ENCODE data around the gene TULP4. TPM values are rescaled to one million over a fixed set of nuclear protein-coding genes. Genes with fewer than 3 reads are reported as not detected.

TULP4 gene
- total RNA-seq, 1 experiment from 2014 or later = 82.0 TPM

DNA sequence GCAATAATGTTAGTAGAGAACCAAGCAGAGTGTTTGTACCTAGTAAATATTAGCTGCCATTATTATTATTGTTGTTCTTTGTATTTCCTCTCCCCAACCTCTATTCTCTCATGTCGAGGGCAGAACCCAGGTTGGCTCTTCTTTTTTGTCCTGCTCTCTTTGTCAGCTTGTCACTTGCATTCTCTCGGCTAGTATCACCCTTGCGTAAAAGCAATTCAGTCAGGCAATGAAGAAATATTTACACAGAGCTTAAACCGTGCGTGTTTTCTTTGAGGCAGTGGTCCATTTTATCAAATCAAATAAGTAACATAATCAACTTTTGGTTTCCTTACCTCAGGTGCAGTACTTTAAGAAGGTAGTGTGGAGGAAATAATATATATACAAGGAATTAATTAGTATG is 83.9 kb downstream of the TULP4 start:
- POLR2A ChIA-PET (ENCODE audit: low non-redundant PET) = no interaction called here
- Histone ChIP-seq H3K4me3 (ENCODE audit: low read depth, low read length, poor library complexity, severe bottlenecking) (no peak overlapping the region), H3K36me3 (ENCODE audit: insufficient read depth, low read length, poor library complexity, severe bottlenecking) (no peaks in the 10 kb centered on the region), H3K27me3 (replicated peaks; ENCODE audit: insufficient read depth, low read depth, low read length, poor library complexity) (no peaks in the 10 kb centered on the region), H3K4me1 (ENCODE audit: insufficient read depth, low read length, poor library complexity, severe bottlenecking) (no peaks in the 10 kb centered on the region), H3K27ac (ENCODE audit: low read depth, low read length, poor library complexity, severe bottlenecking) (no peak overlapping the region), H3K9me3 (ENCODE audit: low read depth, low read length, poor library complexity, severe bottlenecking) (peaks cover 15% of the 10 kb centered on the region)
- TF ChIP-seq, protein P1, sequence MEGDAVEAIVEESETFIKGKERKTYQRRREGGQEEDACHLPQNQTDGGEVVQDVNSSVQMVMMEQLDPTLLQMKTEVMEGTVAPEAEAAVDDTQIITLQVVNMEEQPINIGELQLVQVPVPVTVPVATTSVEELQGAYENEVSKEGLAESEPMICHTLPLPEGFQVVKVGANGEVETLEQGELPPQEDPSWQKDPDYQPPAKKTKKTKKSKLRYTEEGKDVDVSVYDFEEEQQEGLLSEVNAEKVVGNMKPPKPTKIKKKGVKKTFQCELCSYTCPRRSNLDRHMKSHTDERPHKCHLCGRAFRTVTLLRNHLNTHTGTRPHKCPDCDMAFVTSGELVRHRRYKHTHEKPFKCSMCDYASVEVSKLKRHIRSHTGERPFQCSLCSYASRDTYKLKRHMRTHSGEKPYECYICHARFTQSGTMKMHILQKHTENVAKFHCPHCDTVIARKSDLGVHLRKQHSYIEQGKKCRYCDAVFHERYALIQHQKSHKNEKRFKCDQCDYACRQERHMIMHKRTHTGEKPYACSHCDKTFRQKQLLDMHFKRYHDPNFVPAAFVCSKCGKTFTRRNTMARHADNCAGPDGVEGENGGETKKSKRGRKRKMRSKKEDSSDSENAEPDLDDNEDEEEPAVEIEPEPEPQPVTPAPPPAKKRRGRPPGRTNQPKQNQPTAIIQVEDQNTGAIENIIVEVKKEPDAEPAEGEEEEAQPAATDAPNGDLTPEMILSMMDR (conservative IDR thresholded peaks at IDR 0.05; ENCODE audit: low read depth, low read length) = no peak
- TF ChIP-seq EZH2 (IDR thresholded peaks at IDR 0.05; ENCODE audit: borderline replicate concordance, low read depth, low read length, poor library complexity, severe bottlenecking) = no peak
- CTCF ChIA-PET = no interaction called here
- DNase-seq (ENCODE audit: low spot score) = no peak
- intact Hi-C loops (cut with micrococcal nuclease; ENCODE audit: unreplicated experiment) = no loop called here
- BruUV-seq (replicated peaks) = no TSS peak

DNA sequence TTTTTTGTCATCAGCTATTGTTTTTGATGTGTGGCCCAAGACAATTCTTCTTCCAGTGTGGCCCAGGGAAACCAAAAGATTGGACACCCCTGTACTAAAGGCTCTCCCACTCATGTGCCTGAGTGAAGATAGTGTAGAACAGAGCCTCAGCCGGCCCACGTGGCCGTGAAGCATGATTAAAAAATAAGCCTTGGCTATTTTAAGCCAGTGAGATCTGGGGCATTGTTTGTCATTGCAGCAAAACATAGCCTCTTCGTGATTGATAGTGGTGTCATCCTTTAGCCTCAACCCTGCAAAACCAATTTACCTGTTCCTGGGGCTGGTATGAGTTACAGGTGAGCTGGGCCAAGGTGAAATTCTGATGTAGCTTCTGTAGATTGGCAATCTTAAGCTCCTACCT is 85.3 kb downstream of the TULP4 start:
- no peaks in the 10 kb centered on the region for H3K36me3 ChIP-seq (ENCODE audit: insufficient read depth, low read length, poor library complexity, severe bottlenecking)
- H3K4me3 ChIP-seq (ENCODE audit: low read depth, low read length, poor library complexity, severe bottlenecking) = no peak overlapping the region
- BruUV-seq (replicated peaks) = no TSS peak
- CTCF ChIA-PET = no interaction called here
- POLR2A ChIA-PET (ENCODE audit: low non-redundant PET) = no interaction called here
- no peak for DNase-seq (ENCODE audit: low spot score)
- TF ChIP-seq, protein P1 (conservative IDR thresholded peaks at IDR 0.05; ENCODE audit: low read depth, low read length) = no peak
- no peak for TF ChIP-seq EZH2 (IDR thresholded peaks at IDR 0.05; ENCODE audit: borderline replicate concordance, low read depth, low read length, poor library complexity, severe bottlenecking)
- no peak overlapping the region for H3K27ac ChIP-seq (ENCODE audit: low read depth, low read length, poor library complexity, severe bottlenecking)
- no peaks in the 10 kb centered on the region for H3K27me3 ChIP-seq (replicated peaks; ENCODE audit: insufficient read depth, low read depth, low read length, poor library complexity)
- H3K4me1 ChIP-seq (ENCODE audit: insufficient read depth, low read length, poor library complexity, severe bottlenecking) = no peaks in the 10 kb centered on the region
- peaks cover 10% of the 10 kb centered on the region for H3K9me3 ChIP-seq (ENCODE audit: low read depth, low read length, poor library complexity, severe bottlenecking)
- intact Hi-C loops (cut with micrococcal nuclease; ENCODE audit: unreplicated experiment) = no loop called here

DNA sequence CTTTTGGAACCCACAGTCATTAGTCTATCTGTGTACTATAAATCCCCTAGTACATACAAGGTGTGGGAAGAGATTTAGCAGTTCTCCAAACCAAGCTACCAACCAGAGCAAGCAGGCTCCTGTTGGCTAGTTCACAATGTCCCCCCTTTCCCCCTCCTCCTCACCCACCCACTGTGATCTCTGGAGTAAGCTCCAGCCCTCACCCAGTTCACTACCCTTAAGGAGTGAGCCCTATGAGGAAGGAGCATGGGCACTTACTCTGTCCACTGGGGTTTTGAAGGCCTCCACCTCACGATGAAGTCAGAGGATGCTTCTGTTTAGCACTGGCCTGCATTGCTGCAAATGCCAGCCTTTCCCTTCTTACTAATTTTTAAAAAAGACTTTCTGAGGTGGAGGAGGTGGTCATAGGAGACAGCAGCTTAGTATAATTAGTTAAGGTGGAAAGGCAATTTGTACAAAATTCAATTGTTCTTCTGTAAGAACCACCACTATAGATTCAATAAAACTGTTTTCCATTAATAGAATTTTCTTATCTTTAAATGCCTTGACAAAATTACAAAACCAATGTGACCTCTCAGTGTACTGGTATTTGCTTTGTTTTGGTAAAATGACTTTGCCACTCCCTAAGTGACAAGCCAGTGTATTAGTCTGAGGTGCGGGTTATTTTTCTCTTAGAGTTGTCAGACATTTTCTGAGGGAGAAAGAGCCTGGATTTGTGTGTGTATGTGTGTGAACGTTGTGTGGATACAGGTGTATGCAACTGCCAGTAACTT is 86.2 kb downstream of the TULP4 start:
- H3K36me3 ChIP-seq (ENCODE audit: insufficient read depth, low read length, poor library complexity, severe bottlenecking) = no peaks in the 10 kb centered on the region
- H3K27ac ChIP-seq (ENCODE audit: low read depth, low read length, poor library complexity, severe bottlenecking) = no peak overlapping the region
- DNase-seq (ENCODE audit: low spot score) = no peak
- H3K4me1 ChIP-seq (ENCODE audit: insufficient read depth, low read length, poor library complexity, severe bottlenecking) = no peaks in the 10 kb centered on the region
- TF ChIP-seq, protein P1 (conservative IDR thresholded peaks at IDR 0.05; ENCODE audit: low read depth, low read length) = no peak
- TF ChIP-seq EZH2 (IDR thresholded peaks at IDR 0.05; ENCODE audit: borderline replicate concordance, low read depth, low read length, poor library complexity, severe bottlenecking) = no peak
- BruUV-seq (replicated peaks) = no TSS peak
- POLR2A ChIA-PET (ENCODE audit: low non-redundant PET) = no interaction called here
- peaks cover 5% of the 10 kb centered on the region for H3K9me3 ChIP-seq (ENCODE audit: low read depth, low read length, poor library complexity, severe bottlenecking)
- CTCF ChIA-PET = no interaction called here
- H3K4me3 ChIP-seq (ENCODE audit: low read depth, low read length, poor library complexity, severe bottlenecking) = no peak overlapping the region
- no peaks in the 10 kb centered on the region for H3K27me3 ChIP-seq (replicated peaks; ENCODE audit: insufficient read depth, low read depth, low read length, poor library complexity)
- intact Hi-C loops (cut with micrococcal nuclease; ENCODE audit: unreplicated experiment) = no loop called here

Data from A673 (cell line).